Nephron progenitor cell (in vitro differentiated cells): Measurements from ENCODE around the gene RAD51.
"Not testable (repeated sequence)": the region's sequence is repeated elsewhere in the genome, so short reads cannot be mapped to it uniquely, and the experiment has no call there.

ENCODE experiments used
- DNase-seq: peaks from one replicate; pipeline ENCODE4 v3.0.0; 2021
- H3K27ac Mint-ChIP-seq: 2 replicates; pipeline ENCODE4 v1.8.0; 2021; ENCODE audit warnings: mild to moderate bottlenecking, moderate library complexity, mixed read lengths
- H3K27me3 Mint-ChIP-seq: 2 replicates; pipeline ENCODE4 v1.8.0; 2021; ENCODE audit warnings: mild to moderate bottlenecking, low read depth, mixed read lengths; ENCODE audit not compliant: poor library complexity
- H3K36me3 Mint-ChIP-seq: 2 replicates; pipeline ENCODE4 v1.8.0; 2021; ENCODE audit warnings: low read depth, mixed read lengths
- H3K4me1 Mint-ChIP-seq: 2 replicates; pipeline ENCODE4 v1.8.0; 2021; ENCODE audit warnings: mixed read lengths
- H3K4me3 Mint-ChIP-seq: 2 replicates; pipeline ENCODE4 v1.8.0; 2021; ENCODE audit warnings: mild to moderate bottlenecking, moderate library complexity, mixed read lengths
- H3K9me3 Mint-ChIP-seq: 2 replicates; pipeline ENCODE4 v1.8.0; 2021; ENCODE audit warnings: mild to moderate bottlenecking, moderate library complexity, mixed read lengths
- TF ChIP-seq, protein P1 (sequence below): fragments of 200-600 bp; sonication (generic); IDR thresholded peaks from 2 replicates; pipeline ENCODE4 v1.5.0; 2021; ENCODE audit warnings: antibody characterized with exemption

The RAD51 gene

DNA sequence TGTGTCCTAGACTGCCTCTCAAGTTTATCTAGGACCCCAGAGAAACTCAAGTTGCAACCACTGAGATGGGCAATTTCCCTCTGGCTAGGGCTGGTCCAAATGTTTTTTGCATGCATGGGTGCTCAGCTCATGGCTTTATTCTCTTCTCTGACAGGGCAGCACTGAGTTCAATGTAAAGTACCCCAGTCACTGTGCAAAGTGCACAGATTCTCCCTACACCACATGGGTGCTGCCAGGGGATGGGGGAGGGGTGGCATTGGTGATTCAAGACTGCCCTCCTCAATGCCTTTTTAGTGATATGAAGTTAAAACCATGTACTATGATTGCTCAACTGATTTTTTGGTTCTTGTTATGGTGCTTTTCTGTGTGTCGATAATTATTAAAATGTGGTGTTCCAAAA lies 14.8 kb upstream of the RAD51 start:
- H3K27ac Mint-ChIP-seq, result peak overlapping the region; percentile 24
- H3K4me1 Mint-ChIP-seq, result peaks cover 6% of the 10 kb centered on the region
- no peak for DNase-seq
- no peak overlapping the region for H3K4me3 Mint-ChIP-seq
- H3K27me3 Mint-ChIP-seq, result no peaks in the 10 kb centered on the region
- H3K9me3 Mint-ChIP-seq, result peaks cover 30% of the 10 kb centered on the region
- TF ChIP-seq, protein P1, sequence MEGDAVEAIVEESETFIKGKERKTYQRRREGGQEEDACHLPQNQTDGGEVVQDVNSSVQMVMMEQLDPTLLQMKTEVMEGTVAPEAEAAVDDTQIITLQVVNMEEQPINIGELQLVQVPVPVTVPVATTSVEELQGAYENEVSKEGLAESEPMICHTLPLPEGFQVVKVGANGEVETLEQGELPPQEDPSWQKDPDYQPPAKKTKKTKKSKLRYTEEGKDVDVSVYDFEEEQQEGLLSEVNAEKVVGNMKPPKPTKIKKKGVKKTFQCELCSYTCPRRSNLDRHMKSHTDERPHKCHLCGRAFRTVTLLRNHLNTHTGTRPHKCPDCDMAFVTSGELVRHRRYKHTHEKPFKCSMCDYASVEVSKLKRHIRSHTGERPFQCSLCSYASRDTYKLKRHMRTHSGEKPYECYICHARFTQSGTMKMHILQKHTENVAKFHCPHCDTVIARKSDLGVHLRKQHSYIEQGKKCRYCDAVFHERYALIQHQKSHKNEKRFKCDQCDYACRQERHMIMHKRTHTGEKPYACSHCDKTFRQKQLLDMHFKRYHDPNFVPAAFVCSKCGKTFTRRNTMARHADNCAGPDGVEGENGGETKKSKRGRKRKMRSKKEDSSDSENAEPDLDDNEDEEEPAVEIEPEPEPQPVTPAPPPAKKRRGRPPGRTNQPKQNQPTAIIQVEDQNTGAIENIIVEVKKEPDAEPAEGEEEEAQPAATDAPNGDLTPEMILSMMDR, result no peak
- peaks cover 13% of the 10 kb centered on the region for H3K36me3 Mint-ChIP-seq

DNA sequence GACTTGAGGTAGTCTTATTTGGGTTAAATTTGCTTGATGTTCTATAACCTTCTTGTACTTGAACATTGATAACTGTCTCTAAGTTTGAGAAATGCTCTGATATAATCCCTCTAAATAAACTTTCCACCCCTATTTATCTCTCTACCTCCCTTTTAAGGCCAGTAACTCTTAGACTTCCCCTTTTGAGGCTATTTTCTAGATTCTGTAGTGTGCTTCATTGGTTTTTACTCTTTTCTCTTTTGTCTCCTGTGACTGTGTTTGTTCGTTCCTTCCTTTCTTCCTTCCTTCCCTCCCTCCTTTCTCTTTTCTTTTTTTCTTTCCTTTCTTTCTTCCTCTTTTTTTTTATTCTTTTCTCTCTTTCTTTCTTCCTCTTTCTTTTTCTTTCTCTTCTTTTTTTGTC lies 14.0 kb upstream of the RAD51 start:
- peaks cover 37% of the 10 kb centered on the region for H3K9me3 Mint-ChIP-seq
- not testable (repeated sequence) for H3K27ac Mint-ChIP-seq, DNase-seq, H3K4me1 Mint-ChIP-seq, H3K4me3 Mint-ChIP-seq, H3K27me3 Mint-ChIP-seq
- H3K36me3 Mint-ChIP-seq, result peaks cover 21% of the 10 kb centered on the region

DNA sequence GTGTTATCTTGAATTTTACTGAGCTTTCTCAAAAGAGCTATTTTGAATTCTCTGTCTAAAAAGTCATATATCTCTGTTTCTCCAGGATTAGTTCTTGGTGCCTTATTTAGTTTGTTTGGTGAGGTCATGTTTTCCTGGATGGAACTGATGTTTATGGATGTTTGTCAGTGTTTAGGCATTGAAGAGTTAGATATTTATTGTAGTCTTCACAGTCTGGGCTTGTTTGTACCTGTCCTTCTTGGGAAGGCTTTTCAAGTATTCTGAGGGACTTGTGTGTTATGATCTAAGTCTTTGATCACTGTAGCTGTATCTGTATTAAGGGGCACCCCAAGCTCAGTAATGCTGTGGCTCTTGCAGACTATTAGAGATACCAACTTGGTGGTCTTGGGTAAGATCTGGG lies 10.6 kb upstream of the RAD51 start:
- TF ChIP-seq, protein P1, result no peak
- no peak overlapping the region for H3K27ac Mint-ChIP-seq

DNA sequence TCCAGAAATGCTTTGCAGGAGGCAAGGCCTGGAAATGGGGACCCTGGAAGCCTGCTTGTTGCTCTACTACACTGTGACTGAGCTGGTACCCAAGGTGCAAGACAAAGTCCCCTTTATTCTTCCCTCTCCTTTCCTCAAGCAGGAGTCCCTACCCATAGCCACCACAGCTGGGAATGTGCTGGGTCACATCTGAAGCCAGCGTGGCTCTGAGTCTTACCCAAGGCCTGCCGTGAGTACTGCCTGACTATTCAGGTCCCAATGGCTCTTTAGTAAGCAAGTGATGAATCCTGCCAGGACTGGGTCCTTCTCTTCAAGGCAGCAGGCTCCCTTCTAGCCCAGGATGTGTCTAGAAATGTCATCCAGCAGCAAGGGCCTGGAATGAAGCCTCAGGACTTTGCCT lies 9.6 kb upstream of the RAD51 start:
- Mint-ChIP-seq H3K4me1 (no peaks in the 10 kb centered on the region), H3K9me3 (peaks cover 23% of the 10 kb centered on the region), H3K4me3 (no peak overlapping the region), H3K36me3 (peaks cover 34% of the 10 kb centered on the region), H3K27me3 (no peaks in the 10 kb centered on the region), H3K27ac (no peak overlapping the region)
- TF ChIP-seq, protein P1, result no peak
- DNase-seq, result no peak

More for the DNA sequence above, 10.6 kb upstream of the RAD51 start:
- H3K4me3 Mint-ChIP-seq, result no peak overlapping the region
- peaks cover 34% of the 10 kb centered on the region for H3K36me3 Mint-ChIP-seq
- DNase-seq, result no peak
- no peaks in the 10 kb centered on the region for H3K4me1 Mint-ChIP-seq
- H3K27me3 Mint-ChIP-seq, result no peaks in the 10 kb centered on the region
- peaks cover 23% of the 10 kb centered on the region for H3K9me3 Mint-ChIP-seq

DNA sequence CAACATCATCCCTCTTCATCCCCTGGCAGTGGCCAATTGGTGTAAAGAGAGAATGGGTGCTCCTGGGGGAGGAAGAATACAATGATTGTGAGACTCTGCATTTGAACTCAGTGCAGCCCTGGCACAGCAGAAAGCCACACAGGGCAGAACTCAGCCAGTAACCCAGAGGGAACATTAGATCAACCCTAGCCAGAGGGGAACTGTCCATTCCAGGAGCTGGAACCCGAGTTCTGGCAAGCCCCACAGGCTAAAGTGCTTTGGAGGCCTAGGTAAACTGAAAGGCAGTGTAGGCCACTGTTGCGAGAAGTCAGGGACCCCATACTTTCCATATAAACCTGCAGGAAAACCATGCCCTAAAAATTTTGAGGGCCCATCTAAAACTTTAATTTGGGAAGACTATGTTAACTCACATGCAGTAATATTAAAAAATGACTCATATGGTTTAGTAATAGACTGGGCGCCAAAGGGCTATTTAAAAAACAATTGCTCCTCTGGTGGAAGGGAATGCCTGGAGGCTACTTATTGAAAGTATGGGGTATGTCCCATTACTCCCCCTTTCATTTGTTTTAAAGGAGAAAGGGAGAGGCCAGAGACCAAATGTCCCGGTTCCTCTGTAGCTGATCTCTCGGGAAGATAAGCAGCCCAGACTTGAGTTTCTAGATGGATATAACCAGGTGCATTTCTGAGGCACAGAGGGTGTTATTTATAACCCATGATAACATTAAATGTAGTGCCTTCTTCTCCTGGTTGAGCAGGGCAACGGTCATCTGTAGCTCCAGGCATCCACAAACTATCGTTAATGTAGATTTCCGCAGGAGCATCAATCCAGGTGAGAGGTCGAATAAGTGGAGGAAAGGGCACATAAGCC lies 5.8 kb upstream of the RAD51 start:
- DNase-seq, result no peak
- peaks cover 44% of the 10 kb centered on the region for H3K36me3 Mint-ChIP-seq
- peaks cover 6% of the 10 kb centered on the region for H3K4me1 Mint-ChIP-seq
- peaks cover 20% of the 10 kb centered on the region for H3K9me3 Mint-ChIP-seq
- H3K27me3 Mint-ChIP-seq, result no peaks in the 10 kb centered on the region
- no peak overlapping the region for H3K27ac Mint-ChIP-seq
- TF ChIP-seq, protein P1, result no peak
- H3K4me3 Mint-ChIP-seq, result no peak overlapping the region

DNA sequence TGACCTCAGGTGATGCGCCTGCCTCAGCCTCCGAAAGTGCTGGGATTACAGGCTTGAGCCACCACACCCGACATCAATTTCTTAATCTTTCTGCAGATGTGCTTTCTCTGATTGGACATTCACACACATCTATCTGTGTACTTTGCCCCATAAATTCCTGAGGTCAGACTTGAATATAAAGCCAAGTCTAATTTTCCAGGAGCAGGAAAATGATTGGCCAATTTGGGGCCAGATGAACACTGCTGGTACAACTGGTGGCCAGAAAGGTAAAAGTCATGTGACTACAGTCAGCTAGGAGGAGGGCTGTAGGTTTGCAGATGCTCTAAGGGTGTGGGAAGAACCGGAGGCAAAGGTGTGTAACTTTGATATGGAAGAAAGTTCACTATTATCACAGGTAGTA lies 3.2 kb upstream of the RAD51 start:
- H3K9me3 Mint-ChIP-seq, result no peaks in the 10 kb centered on the region
- peaks cover 22% of the 10 kb centered on the region for H3K4me1 Mint-ChIP-seq
- H3K4me3 Mint-ChIP-seq, result no peak overlapping the region

More for the DNA sequence above, 3.2 kb upstream of the RAD51 start:
- H3K36me3 Mint-ChIP-seq, result peaks cover 26% of the 10 kb centered on the region
- H3K27ac Mint-ChIP-seq, result no peak overlapping the region
- no peaks in the 10 kb centered on the region for H3K27me3 Mint-ChIP-seq
- TF ChIP-seq, protein P1, result no peak
- no peak for DNase-seq
